Esophagus muscularis mucosa (tissue), 4 donors: ENCODE data around the gene RUFY1.

Experiments
- CTCF ChIP-seq, 3 experiments: fragments of 200-600 bp in 2 of 3; fragments of 450-650 bp in 1 of 3; sonication (generic) in 2 of 3; IDR thresholded peaks; one replicate each; pipeline ENCODE4 v1.5.1; 2017 to 2019; ENCODE audit warnings: antibody characterized with exemption in 3 of 3, mild to moderate bottlenecking in 2 of 3, moderate library complexity in 1 of 3
- EP300 ChIP-seq: sonication (generic); formaldehyde crosslinking; IDR thresholded peaks from one replicate; pipeline ENCODE4 v1.6.1; 2017; ENCODE audit warnings: antibody characterized with exemption
- POLR2AphosphoS5 ChIP-seq, 2 donors: sonication (generic); formaldehyde crosslinking; IDR thresholded peaks; one replicate each; pipeline ENCODE4 v1.6.1; 2017; ENCODE audit warnings: antibody characterized with exemption in 2 of 2

- TF ChIP-seq CTCF (IDR thresholded peaks at IDR 0.05) (no peak), EP300 (no peak), POLR2AphosphoS5 (IDR thresholded peaks at IDR 0.05) (no peak)
These were observed 98.1 kb downstream of the RUFY1 start for GRCh38 chr5:179648410-179648809.
